ENCODE data around the gene RNU6-1.

The RNU6-1 gene

DNA sequence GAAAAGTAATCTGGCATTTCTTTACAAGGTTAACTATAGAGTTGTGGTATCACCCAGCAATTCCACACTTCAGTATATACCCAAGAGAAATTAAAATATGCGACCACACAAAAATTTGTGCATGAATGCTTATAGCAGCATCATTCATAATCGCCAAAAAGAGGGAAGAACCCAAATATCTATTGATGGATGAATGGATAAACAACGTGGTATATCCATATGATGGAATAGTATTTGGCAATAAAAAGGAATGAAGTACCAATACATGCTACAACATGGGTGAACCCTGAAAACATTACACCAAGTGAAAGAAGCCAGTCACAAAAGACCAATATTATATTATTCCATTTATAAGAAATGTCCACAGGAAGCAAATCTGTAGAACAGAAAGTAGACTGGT, 23.2 kb downstream of the RNU6-1 start:
- no peak overlapping the region for H3K4me3 ChIP-seq (ENCODE audit: low read depth, low read length)
- H3K4me1 ChIP-seq (ENCODE audit: control insufficient read depth, insufficient read depth, low read length) = peaks cover 6% of the 10 kb centered on the region; the same call in 1 of the 2 replicates
- peak; percentile 65 for TF ChIP-seq ZNF146 (tag by site-specific recombination; IDR thresholded peaks at IDR 0.05)
- no peak for TF ChIP-seq SP2 (tag by site-specific recombination; IDR thresholded peaks at IDR 0.05)
- TF ChIP-seq ZNF768 (tag by site-specific recombination; IDR thresholded peaks at IDR 0.05) = 0 out of 2 replicates have a peak, but pooled peaks have one; percentile 5
- no peak overlapping the region for H3K27ac ChIP-seq (ENCODE audit: extremely low read depth, low read depth, low read length)
- no peaks in the 10 kb centered on the region for H3K9me3 ChIP-seq (ENCODE audit: control insufficient read depth, insufficient read depth, low read depth, low read length)
- ChIA-PET CTCF (no interaction called here), POLR2A (no interaction called here)
- no peaks in the 10 kb centered on the region for H3K36me3 ChIP-seq (ENCODE audit: control insufficient read depth in 2 of 2, insufficient read depth in 1 of 2, low read length in 2 of 2)

DNA sequence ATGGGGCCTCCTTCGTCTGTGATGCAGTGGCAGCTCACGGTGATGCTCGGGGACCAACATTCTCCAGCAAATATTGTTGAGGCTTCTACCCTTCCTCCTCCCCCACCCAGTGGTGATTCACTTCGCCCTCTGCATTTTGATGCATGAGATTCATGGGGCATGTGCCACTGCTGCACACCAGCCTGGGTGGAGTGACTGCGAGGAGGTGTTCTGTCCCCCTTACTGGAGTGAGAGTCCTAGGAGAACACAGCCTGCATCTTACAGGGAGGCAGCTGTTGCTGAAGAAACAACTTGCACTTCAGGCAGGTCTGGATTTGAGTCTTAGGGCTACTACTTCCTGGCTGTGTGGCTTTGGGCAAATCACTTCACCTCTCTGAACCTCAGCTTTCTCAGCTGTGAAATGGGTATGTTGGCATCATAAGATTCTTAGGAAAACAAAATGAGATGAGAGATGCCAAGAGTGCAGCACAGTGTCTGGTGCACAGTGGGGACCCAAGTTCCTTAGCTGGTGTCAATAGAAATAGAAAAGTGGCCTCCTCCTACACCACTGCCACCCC, 24.7 kb downstream of the RNU6-1 start:
- POLR2A ChIA-PET = interaction anchor here (0.6 kb wide), 1 partner anchor 458 kb away, joined by 3 read pairs; no protein-coding TSS in a partner anchor
- TF ChIP-seq ZNF548 (tag by site-specific recombination; IDR thresholded peaks at IDR 0.05) (no peak), ZNF768 (tag by site-specific recombination; IDR thresholded peaks at IDR 0.05) (peak; percentile 51; the same call in 1 of the 2 replicates), ZNF580 (tag by site-specific recombination; IDR thresholded peaks at IDR 0.05) (peak; percentile 57; the same call in 1 of the 2 replicates), SP3 (tag by site-specific recombination; IDR thresholded peaks at IDR 0.05) (no peak)
- TF ChIP-seq, protein P1, sequence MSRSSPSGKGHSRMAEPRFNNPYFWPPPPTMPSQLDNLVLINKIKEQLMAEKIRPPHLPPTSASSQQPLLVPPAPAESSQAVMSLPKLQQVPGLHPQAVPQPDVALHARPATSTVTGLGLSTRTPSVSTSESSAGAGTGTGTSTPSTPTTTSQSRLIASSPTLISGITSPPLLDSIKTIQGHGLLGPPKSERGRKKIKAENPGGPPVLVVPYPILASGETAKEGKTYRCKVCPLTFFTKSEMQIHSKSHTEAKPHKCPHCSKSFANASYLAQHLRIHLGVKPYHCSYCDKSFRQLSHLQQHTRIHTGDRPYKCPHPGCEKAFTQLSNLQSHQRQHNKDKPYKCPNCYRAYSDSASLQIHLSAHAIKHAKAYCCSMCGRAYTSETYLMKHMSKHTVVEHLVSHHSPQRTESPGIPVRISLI (tag by site-specific recombination; IDR thresholded peaks at IDR 0.05) = no peak
- H3K9me3 ChIP-seq (ENCODE audit: control insufficient read depth, insufficient read depth, low read depth, low read length) = no peaks in the 10 kb centered on the region
- peaks cover 6% of the 10 kb centered on the region; the same call in 1 of the 2 replicates for H3K4me1 ChIP-seq (ENCODE audit: control insufficient read depth, insufficient read depth, low read length)
- CTCF ChIA-PET = interaction anchor here (0.5 kb wide), 1 partner anchor 869 kb away, joined by 4 read pairs; no protein-coding TSS in a partner anchor
- no peak overlapping the region for H3K27ac ChIP-seq (ENCODE audit: extremely low read depth, low read depth, low read length)
- H3K4me3 ChIP-seq (ENCODE audit: low read depth, low read length) = no peak overlapping the region
- no peaks in the 10 kb centered on the region for H3K36me3 ChIP-seq (ENCODE audit: control insufficient read depth in 2 of 2, insufficient read depth in 1 of 2, low read length in 2 of 2)

- peaks cover 6% of the 10 kb centered on the region; the same call in 1 of the 2 replicates for H3K4me1 ChIP-seq (ENCODE audit: control insufficient read depth, insufficient read depth, low read length)
- POLR2A ChIA-PET = interaction anchor here (0.7 kb wide), 1 partner anchor 21 kb away, joined by 3 read pairs; no protein-coding TSS in a partner anchor
- no peak overlapping the region for H3K27ac ChIP-seq (ENCODE audit: extremely low read depth, low read depth, low read length)
- no peak overlapping the region for H3K4me3 ChIP-seq (ENCODE audit: low read depth, low read length)
- H3K9me3 ChIP-seq (ENCODE audit: control insufficient read depth, insufficient read depth, low read depth, low read length) = no peaks in the 10 kb centered on the region
- CTCF ChIA-PET = interaction anchor here (0.5 to 1.3 kb wide), 3 partner anchors 19 to 72 kb away, joined by 3 to 4 read pairs (median 3); no protein-coding TSS in a partner anchor
- H3K36me3 ChIP-seq (ENCODE audit: control insufficient read depth in 2 of 2, insufficient read depth in 1 of 2, low read length in 2 of 2) = no peaks in the 10 kb centered on the region
- peak; percentile 47 for TF ChIP-seq ZFHX2 (tag by site-specific recombination; conservative IDR thresholded peaks at IDR 0.05)
- TF ChIP-seq ZNF623 (tag by site-specific recombination; IDR thresholded peaks at IDR 0.05) = no peak
- TF ChIP-seq, protein P2, sequence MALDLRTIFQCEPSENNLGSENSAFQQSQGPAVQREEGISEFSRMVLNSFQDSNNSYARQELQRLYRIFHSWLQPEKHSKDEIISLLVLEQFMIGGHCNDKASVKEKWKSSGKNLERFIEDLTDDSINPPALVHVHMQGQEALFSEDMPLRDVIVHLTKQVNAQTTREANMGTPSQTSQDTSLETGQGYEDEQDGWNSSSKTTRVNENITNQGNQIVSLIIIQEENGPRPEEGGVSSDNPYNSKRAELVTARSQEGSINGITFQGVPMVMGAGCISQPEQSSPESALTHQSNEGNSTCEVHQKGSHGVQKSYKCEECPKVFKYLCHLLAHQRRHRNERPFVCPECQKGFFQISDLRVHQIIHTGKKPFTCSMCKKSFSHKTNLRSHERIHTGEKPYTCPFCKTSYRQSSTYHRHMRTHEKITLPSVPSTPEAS (tag by site-specific recombination; IDR thresholded peaks at IDR 0.05) = no peak
- TF ChIP-seq ZNF239 (tag by site-specific recombination; IDR thresholded peaks at IDR 0.05) = no peak
- TF ChIP-seq ZNF157 (tag by site-specific recombination; IDR thresholded peaks at IDR 0.05) = no peak
- no peak for TF ChIP-seq ZNF747 (tag by site-specific recombination; IDR thresholded peaks at IDR 0.05)
- TF ChIP-seq REPIN1 (tag by site-specific recombination; IDR thresholded peaks at IDR 0.05; ENCODE audit: low read depth) = no peak
- TF ChIP-seq ZNF202 (tag by site-specific recombination; IDR thresholded peaks at IDR 0.05; ENCODE audit: borderline replicate concordance) = no peak
- TF ChIP-seq, protein P1 (tag by site-specific recombination; IDR thresholded peaks at IDR 0.05) = no peak
- no peak for TF ChIP-seq ZNF426 (tag by site-specific recombination; IDR thresholded peaks at IDR 0.05)
- TF ChIP-seq ZNF324 (tag by site-specific recombination; IDR thresholded peaks at IDR 0.05) = no peak
- TF ChIP-seq GLI4 (tag by site-specific recombination; IDR thresholded peaks at IDR 0.05) = no peak
- TF ChIP-seq SCRT2 (tag by site-specific recombination; IDR thresholded peaks at IDR 0.05) = no peak
- TF ChIP-seq PRDM6 (tag by site-specific recombination; IDR thresholded peaks at IDR 0.05) = no peak
- no peak for TF ChIP-seq ZEB2 (tag by site-specific recombination; IDR thresholded peaks at IDR 0.05)
- no peak for TF ChIP-seq ZNF660 (tag by site-specific recombination; IDR thresholded peaks at IDR 0.05)
- peak; percentile 33 for TF ChIP-seq ZIC2 (tag by site-specific recombination; IDR thresholded peaks at IDR 0.05)
- TF ChIP-seq ZNF391 (tag by site-specific recombination; IDR thresholded peaks at IDR 0.05; ENCODE audit: borderline replicate concordance, low read depth) = no peak
- TF ChIP-seq TRIM28 (IDR thresholded peaks at IDR 0.05; ENCODE audit: borderline replicate concordance, low read length) = no peak
- TF ChIP-seq OSR2 (tag by site-specific recombination; IDR thresholded peaks at IDR 0.05) = peak; percentile 85; the same call in 1 of the 2 replicates
Observed at GRCh38 chr15:67813104-67813634, 26.7 kb downstream of the RNU6-1 start.

Data from HEK293 (cell line).